ENCODE measurements around the gene ABCC8.
"Not testable (repeated sequence)": the region's sequence is repeated elsewhere in the genome, so short reads cannot be mapped to it uniquely, and the experiment has no call there.

ABCC8 gene

GRCh38 chr11:17428925-17429324 is 47.7 kb downstream of the ABCC8 start:
- no peak overlapping the region for H3K4me3 ChIP-seq (replicated peaks; ENCODE audit: low read depth, low read length)
- DNase-seq (ENCODE audit: extremely low read depth, low read depth): no peak
- no peak for TF ChIP-seq CTCF (IDR thresholded peaks at IDR 0.05; ENCODE audit: low read depth, low read length, missing control alignments)

DNA sequence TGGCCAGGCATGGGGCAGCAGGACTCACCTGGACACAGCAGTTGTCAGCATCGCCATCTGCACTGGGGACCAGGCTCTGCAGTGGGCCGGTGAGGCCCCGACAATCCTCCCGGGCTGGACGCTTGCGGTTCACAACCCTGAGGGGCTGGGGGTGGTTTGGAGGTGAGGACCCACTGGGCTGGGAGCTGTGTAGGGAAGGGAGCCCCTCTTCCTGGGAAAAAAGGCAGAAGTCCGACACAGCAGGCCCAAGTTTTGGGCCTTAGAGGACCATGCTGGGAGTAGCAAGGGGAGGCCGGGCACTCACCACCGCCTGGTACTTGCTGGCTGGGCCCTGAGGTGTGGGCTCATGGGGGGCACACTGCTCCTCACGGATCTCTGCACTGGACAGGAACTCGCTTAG is 48.4 kb downstream of the ABCC8 start:
- H3K4me3 ChIP-seq (replicated peaks; ENCODE audit: low read depth, low read length): no peak overlapping the region
- TF ChIP-seq CTCF (IDR thresholded peaks at IDR 0.05; ENCODE audit: low read depth, low read length, missing control alignments): no peak
- DNase-seq (ENCODE audit: extremely low read depth, low read depth): no peak

GRCh38 chr11:17426233-17426632 is 50.4 kb downstream of the ABCC8 start:
- not testable (repeated sequence) for H3K4me3 ChIP-seq (replicated peaks; ENCODE audit: low read depth, low read length); DNase-seq (ENCODE audit: extremely low read depth, low read depth)

- H3K4me3 ChIP-seq (replicated peaks; ENCODE audit: low read depth, low read length): no peak overlapping the region
- no peak for DNase-seq (ENCODE audit: extremely low read depth, low read depth)
- TF ChIP-seq CTCF (IDR thresholded peaks at IDR 0.05; ENCODE audit: low read depth, low read length, missing control alignments): no peak
Observed at GRCh38 chr11:17423533-17424310, 52.9 kb downstream of the ABCC8 start.

DNA sequence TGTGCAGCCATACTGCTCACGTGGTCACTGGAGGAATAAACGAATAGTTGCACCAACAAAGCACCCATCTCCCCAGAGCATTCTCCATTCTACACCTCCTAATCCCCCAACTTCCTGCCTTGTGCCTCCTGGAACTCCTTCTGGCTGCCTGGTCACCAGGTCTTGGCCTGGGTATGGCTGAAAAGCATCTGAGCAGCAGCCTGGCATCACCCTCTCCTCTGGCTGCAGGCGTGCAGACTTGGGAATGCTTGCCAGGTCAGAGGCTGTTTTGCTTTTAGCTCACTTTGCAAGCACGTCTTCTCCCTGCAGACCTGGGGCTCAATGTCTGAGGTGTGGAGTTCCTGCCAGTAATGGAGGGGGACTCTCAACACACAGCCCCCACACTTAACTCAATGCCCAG is 54.9 kb downstream of the ABCC8 start:
- H3K4me3 ChIP-seq (replicated peaks; ENCODE audit: low read depth, low read length): no peak overlapping the region
- no peak for TF ChIP-seq CTCF (IDR thresholded peaks at IDR 0.05; ENCODE audit: low read depth, low read length, missing control alignments)
- no peak for DNase-seq (ENCODE audit: extremely low read depth, low read depth)

GRCh38 chr11:17418444-17419081 is 58.1 kb downstream of the ABCC8 start:
- no peak for TF ChIP-seq CTCF (IDR thresholded peaks at IDR 0.05; ENCODE audit: low read depth, low read length, missing control alignments)
- H3K4me3 ChIP-seq (replicated peaks; ENCODE audit: low read depth, low read length): no peak overlapping the region
- no peak for DNase-seq (ENCODE audit: extremely low read depth, low read depth)

- no peak for DNase-seq (ENCODE audit: extremely low read depth, low read depth)
- TF ChIP-seq CTCF (IDR thresholded peaks at IDR 0.05; ENCODE audit: low read depth, low read length, missing control alignments): no peak
- H3K4me3 ChIP-seq (replicated peaks; ENCODE audit: low read depth, low read length): no peak overlapping the region
Observed at GRCh38 chr11:17416492-17416891, 60.2 kb downstream of the ABCC8 start.
